Measurements from ENCODE around the gene PDSS2.

DNA sequence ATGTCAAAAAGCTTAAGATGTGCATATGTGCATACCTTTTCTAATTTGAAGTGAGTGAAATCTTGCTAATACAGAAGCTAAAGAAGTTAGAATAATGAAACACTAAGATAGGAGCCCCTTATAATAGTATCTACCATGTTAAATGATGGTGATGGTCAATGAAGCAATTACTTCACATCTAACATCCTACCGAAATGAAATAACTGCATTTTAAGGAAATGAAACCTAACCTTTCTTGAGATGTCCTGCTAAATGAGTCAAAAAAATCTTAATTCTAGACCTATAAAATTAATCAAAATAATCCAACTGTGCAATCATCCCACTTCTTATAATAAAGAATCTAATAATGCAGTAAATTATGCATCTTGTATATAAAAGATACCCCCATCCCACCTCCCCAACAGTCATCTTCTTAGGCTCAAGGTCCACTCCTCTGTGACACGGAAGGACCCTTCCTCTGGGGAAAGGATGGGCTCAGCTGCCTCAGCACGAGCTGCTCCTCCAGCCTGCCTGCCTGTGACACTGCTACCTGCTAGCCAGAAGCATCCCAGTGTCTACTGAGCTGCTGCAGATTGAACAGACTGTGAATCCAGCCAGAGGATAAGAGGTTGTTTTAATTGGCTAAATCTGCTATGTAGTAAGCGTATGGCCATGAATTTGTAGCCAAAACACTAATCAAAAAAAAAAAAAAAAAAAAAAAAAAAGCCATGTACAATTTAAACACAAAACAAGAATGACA, 214.5 kb downstream of the PDSS2 start:
- TF ChIP-seq CTCF (IDR thresholded peaks at IDR 0.05) = no peak
- TF ChIP-seq POLR2A (IDR thresholded peaks at IDR 0.05) = no peak
